ENCODE data around the gene C17orf107.
"Not testable (repeated sequence)": the region's sequence is repeated elsewhere in the genome, so short reads cannot be mapped to it uniquely, and the experiment has no call there.

C17orf107 gene

DNA sequence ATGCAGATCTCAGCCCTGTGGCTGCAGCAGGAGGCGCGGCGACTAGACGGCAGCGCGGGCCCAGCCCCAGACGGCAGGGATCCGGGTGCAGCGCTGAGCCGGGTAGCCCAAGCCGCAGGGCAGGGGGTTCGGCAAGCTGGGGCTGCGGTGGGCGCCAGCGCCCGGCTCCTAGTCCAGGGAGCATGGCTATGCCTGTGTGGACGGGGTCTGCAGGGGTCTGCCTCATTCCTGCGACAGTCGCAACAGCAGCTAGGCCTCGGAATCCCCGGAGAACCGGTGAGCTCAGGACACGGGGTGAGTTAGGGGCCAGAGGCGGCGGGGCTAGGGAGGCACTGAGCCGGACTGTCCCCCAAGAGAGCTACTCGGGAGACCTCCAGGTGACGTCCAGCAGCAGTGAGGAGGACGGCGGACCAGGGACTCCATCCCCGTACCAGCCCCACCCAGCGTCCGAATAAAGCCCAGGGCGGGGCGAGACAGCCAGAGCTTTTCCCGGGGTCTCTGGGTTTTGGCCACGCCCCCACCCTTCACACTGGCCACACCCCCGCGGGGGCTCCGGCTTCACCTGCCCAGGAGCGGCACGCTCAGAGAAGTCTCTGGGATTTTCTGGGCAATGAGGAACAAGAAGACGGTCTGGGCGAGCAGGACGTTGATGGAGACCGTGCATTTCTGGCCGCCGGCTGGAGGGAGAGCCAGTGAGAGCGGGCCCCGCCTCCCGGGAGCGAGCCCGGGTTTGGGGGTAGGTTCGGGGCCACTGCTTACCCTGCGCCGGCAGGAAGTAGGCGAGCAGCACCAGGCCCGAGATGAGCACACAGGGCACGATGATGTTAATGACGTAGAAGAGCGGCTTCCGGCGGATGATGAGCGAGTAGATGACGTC lies 1.1 kb downstream of the C17orf107 start:
- DNase-seq (ENCODE audit: low read depth), result no peak

- no peak for DNase-seq (ENCODE audit: low read depth)
Measured at GRCh38 chr17:4901108-4901647, 1.8 kb downstream of the C17orf107 start.

GRCh38 chr17:4901648-4902344 lies 2.5 kb downstream of the C17orf107 start:
- no peak for DNase-seq (ENCODE audit: low read depth)

DNA sequence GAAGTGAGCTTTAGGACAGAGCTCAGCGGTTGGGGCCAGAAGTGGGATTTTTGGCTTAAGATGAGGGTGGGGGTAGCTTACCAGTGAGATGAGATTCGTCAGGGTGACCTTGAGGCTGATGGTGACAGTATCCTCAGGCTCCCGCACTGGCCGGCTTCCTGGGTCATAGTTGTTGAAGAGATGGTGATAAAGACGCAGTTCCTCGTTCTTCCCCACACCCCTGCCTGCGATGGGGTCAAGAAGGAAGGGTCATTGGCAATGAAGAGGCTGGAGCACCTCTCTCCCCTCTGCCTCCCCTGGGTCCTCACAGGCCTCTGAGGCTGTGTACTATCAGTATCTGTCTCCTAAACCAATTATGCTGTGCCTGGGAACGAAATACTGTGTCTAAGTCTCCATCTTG lies 3.2 kb downstream of the C17orf107 start:
- DNase-seq (ENCODE audit: low read depth), result no peak

- DNase-seq (ENCODE audit: low read depth), result no peak
Measured at GRCh38 chr17:4903051-4903818, 3.9 kb downstream of the C17orf107 start, which contains the start of gene CHRNE. Gene CHRNE, minus strand, starts transcription at chr17:4903098. Its CDS starts 35 bp downstream, at chr17:4903063.

DNA sequence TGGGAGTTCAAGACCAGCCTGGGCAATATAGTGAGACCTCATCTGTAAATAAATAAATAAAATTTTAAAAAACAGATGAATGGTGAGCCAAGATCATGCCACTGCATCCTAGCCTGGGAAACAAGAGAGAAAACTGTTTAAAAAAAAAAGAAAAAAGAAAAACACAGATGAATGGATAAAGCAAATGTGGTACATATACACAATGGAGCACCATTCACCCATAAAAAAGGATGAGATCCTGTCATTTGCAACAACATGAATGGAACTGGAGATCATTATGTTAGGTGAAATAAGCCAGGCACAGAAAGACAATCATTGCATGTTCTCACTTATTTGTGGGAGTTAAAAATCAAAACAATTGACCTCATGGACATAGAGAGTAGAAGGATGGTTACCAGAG lies 7.3 kb downstream of the C17orf107 start:
- not testable (repeated sequence) for DNase-seq (ENCODE audit: low read depth)

- no peak for DNase-seq (ENCODE audit: low read depth)
Measured at GRCh38 chr17:4908301-4908700, 9.0 kb downstream of the C17orf107 start.

- DNase-seq (ENCODE audit: low read depth), result no peak
Measured at GRCh38 chr17:4908711-4909496, 9.6 kb downstream of the C17orf107 start.

DNA sequence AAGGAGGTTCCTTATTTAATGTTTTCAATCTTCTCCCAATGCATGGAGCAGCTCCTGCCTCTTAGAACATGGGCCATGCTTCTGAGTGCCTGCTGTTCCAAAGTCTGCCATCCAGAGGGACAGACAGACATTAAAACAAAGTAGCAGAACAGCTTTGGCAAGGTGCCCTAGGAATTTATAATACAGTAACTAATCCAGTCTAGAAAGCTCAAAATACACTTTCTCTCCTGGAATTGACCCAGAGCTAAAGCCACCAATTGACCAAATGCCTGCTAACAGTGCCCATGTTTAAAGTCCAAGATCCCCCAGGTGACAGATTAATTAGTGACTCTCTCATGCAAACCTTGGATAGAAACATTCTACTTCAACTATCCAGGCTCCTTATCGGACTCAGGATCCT lies 14.7 kb downstream of the C17orf107 start:
- DNase-seq (ENCODE audit: low read depth), result no peak

DNA sequence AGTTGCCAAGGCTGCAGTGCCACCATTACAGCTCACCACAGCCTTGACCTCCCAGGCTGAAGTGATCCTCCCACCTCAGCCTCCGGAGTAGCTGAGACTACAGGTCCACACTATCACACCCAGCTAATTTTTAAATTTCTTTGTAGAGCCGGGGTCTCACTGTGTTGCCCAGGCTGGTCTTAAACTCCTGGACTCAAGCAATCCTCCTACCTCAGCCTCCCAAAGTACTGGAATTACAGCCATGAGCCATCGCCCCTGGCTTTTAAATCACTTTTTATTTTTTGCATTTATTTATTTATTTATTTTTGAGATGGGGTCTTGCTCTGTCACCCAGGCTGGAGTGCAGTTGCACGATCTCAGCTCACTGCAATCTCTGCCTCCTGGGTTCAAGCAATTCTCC lies 15.2 kb downstream of the C17orf107 start:
- DNase-seq (ENCODE audit: low read depth), result not testable (repeated sequence)

- DNase-seq (ENCODE audit: low read depth), result no peak
Measured at GRCh38 chr17:4919511-4920047, 20.2 kb downstream of the C17orf107 start.

GRCh38 chr17:4920351-4921048 lies 21.2 kb downstream of the C17orf107 start:
- DNase-seq (ENCODE audit: low read depth), result no peak

- no peak for DNase-seq (ENCODE audit: low read depth)
Measured at GRCh38 chr17:4921320-4921719, 22.0 kb downstream of the C17orf107 start.

- DNase-seq (ENCODE audit: low read depth), result not testable (repeated sequence)
Measured at GRCh38 chr17:4926577-4927335, 27.4 kb downstream of the C17orf107 start.

DNA sequence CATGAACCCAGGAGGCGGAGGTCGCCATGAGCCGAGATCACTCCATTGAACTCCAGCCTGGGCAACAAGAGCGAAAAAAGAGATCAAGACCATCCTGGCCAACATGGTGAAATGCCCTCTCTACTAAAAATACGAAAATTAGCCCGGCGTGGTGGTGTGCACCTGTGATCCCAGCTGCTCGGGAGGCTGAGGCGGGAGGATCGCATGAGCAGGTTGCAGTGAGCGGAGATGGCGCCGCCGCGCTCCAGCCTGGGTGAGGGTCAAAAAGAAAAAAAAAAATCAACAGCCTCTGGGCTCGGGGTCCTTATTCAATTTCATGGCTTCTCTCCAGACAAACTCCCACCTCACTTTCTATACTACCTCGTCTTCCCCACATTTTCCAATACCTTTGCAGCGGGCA lies 29.5 kb downstream of the C17orf107 start:
- no peak for DNase-seq (ENCODE audit: low read depth)

DNA sequence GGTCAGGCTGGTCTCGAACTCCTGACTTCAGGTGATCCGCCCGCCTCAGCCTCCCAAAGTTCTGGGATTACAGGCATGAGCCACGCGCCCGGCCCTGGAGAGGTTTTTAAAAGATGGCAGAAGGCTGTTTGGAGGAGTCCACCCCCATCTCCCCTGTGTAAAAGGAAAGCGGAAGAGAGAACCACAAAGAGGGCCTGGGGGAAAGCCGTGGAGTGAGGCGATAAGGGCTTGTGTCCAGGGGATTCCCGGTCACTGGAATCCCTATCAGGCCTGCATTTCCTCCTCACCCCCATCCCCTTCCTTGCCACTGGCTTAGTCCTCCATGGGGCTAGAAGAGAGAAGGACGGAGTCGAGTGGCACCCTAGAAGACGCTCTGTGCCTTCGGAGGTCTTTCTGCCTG lies 32.6 kb downstream of the C17orf107 start, which contains the start of gene GP1BA:
GP1BA (plus strand) TSS at position 315 of the 400 bp plus-strand sequence. CDS start 328 bp downstream, outside the sequence.
- no peak for DNase-seq (ENCODE audit: low read depth)

DNA sequence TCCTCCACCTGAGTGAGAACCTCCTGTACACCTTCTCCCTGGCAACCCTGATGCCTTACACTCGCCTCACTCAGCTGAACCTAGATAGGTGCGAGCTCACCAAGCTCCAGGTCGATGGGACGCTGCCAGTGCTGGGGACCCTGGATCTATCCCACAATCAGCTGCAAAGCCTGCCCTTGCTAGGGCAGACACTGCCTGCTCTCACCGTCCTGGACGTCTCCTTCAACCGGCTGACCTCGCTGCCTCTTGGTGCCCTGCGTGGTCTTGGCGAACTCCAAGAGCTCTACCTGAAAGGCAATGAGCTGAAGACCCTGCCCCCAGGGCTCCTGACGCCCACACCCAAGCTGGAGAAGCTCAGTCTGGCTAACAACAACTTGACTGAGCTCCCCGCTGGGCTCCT lies 33.4 kb downstream of the C17orf107 start:
- DNase-seq (ENCODE audit: low read depth), result no peak

DNA sequence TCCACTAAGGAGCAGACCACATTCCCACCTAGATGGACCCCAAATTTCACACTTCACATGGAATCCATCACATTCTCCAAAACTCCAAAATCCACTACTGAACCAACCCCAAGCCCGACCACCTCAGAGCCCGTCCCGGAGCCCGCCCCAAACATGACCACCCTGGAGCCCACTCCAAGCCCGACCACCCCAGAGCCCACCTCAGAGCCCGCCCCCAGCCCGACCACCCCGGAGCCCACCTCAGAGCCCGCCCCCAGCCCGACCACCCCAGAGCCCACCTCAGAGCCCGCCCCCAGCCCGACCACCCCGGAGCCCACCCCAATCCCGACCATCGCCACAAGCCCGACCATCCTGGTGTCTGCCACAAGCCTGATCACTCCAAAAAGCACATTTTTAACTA lies 34.3 kb downstream of the C17orf107 start:
- no peak for DNase-seq (ENCODE audit: low read depth)

- DNase-seq (ENCODE audit: low read depth), result no peak
Measured at GRCh38 chr17:4934173-4934979, 35.0 kb downstream of the C17orf107 start.
